HG03439 (cell line): ENCODE measurements around the gene IQUB.
"Not testable (repeated sequence)": the region's sequence is repeated elsewhere in the genome, so short reads cannot be mapped to it uniquely, and the experiment has no call there.

Experiments used
- ATAC-seq: cut with Tn5 transposase; IDR thresholded peaks from one replicate; pipeline ENCODE4 v1.9.1; 2021; ENCODE audit warnings: mild to moderate bottlenecking, moderate library complexity; ENCODE audit not compliant: unreplicated experiment

IQUB gene

GRCh38 chr7:123423622-123424021 lies 110.8 kb downstream of the IQUB start:
- ATAC-seq = no peak

GRCh38 chr7:123417580-123417979 lies 116.8 kb downstream of the IQUB start:
- no peak for ATAC-seq

- no peak for ATAC-seq
These were observed 118.8 kb downstream of the IQUB start for GRCh38 chr7:123415625-123416024.

- ATAC-seq = no peak
These were observed 124.0 kb downstream of the IQUB start for GRCh38 chr7:123410273-123410904.

- ATAC-seq = not testable (repeated sequence)
These were observed 126.4 kb downstream of the IQUB start for GRCh38 chr7:123407951-123408350.
